DLD1 (cell line): Measurements from ENCODE around the gene GSE1.

Experiments used
- in situ Hi-C: cut with HindIII; loops from 2 replicates; pipeline ENCODE4 v1.10.0; 2017; ENCODE audit warnings: low sequenced_read_pairs

The GSE1 gene

GRCh38 chr16:85605051-85605911, 7.8 kb upstream of the GSE1 start:
- in situ Hi-C loops, result no loop called here

GRCh38 chr16:85605912-85606841, 6.9 kb upstream of the GSE1 start:
- in situ Hi-C loops, result no loop called here

- in situ Hi-C loops, result no loop called here
Measured at GRCh38 chr16:85606904-85607303, 6.2 kb upstream of the GSE1 start.

GRCh38 chr16:85607321-85607765, 5.8 kb upstream of the GSE1 start:
- in situ Hi-C loops, result no loop called here

GRCh38 chr16:85607796-85608514, 5.2 kb upstream of the GSE1 start:
- in situ Hi-C loops, result no loop called here

- in situ Hi-C loops, result no loop called here
Measured at GRCh38 chr16:85608515-85608885, 4.6 kb upstream of the GSE1 start.

DNA sequence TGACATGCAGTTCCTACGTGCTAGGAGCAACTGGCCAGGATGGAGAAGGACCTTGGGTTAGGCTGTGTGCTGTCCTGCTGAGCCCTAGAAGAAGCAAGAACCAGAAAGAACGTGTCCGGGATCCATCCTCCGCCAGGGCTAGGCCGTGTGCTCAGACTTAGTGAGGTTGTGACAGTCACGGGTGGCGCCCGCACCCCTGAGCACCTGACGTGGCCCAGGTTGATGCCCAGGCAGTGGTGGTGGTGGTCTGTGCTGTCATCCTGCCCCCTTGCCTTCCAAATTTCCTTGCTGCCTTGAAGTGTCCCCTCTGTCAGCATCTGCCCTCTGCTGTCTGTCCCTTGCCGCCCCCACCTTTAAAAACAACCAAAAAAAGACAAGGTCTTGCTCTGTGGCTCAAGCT, 4.2 kb upstream of the GSE1 start:
- in situ Hi-C loops, result no loop called here

- in situ Hi-C loops, result no loop called here
Measured at GRCh38 chr16:85609539-85609938, 3.6 kb upstream of the GSE1 start.

DNA sequence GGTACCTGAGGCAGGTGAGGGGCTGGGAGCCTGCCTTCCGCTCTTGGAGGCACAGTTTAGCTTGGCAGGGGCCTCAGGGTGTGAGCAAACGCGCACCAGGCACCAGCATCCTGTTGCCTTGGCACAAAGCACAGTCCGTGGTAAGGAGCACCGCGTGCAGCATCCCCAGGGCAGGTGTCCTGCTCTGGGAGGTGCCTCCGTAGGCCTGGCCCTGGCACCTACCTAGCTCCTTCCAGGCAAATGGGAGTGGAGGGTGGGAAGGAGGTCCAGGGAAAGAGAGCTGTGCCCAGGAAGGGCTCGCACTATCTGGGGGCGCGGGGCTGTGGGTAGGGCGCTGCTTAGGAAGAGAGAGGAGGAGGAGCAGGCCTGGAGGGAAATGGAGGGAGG, 3.1 kb upstream of the GSE1 start:
- in situ Hi-C loops, result no loop called here

GRCh38 chr16:85610446-85611193, 2.5 kb upstream of the GSE1 start:
- in situ Hi-C loops, result no loop called here

GRCh38 chr16:85611194-85611443, 2.0 kb upstream of the GSE1 start:
- in situ Hi-C loops, result no loop called here

DNA sequence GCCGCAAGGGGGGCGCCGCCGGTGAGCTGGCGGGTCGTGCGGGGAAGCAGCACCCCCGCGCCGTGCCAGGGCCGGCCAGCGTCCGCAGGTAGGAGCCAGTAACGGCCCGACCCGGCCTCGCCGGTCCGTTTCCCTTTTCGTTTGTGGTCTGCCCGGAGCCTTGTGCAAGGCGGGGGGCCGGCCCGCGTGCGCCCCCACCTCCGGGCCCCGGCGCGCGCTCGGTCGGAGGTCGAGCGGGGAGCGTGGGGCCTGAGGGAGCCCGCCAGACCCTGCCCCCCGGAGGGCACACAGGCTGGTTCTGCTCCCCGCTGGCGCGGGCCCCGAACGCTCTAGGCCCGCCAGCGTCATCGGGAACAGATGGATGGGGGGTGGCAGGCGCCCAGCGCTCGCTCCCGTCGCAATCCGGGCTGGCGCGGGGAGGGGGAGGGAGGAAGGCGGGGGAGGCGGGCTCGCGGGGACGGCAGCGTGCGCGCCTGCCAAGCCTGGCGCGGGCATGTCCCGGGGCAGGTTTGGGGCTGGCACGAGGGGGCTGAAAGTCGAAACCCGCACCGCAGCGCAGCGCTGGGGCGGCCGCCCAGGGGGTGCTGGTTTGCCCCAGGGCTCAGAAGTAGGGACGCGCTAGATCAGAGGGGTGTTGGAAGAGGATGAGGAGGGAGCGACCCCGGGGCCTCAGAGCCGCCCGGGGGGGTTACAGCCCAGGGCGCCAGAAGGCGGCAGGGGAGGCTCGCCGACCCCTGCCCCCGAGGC, 1.5 kb upstream of the GSE1 start:
- in situ Hi-C loops, result no loop called here

GRCh38 chr16:85612191-85612800, 826 bp upstream of the GSE1 start:
- in situ Hi-C loops, result no loop called here

- in situ Hi-C loops, result no loop called here
Measured at GRCh38 chr16:85613604-85614337, 649 bp downstream of the GSE1 start.

DNA sequence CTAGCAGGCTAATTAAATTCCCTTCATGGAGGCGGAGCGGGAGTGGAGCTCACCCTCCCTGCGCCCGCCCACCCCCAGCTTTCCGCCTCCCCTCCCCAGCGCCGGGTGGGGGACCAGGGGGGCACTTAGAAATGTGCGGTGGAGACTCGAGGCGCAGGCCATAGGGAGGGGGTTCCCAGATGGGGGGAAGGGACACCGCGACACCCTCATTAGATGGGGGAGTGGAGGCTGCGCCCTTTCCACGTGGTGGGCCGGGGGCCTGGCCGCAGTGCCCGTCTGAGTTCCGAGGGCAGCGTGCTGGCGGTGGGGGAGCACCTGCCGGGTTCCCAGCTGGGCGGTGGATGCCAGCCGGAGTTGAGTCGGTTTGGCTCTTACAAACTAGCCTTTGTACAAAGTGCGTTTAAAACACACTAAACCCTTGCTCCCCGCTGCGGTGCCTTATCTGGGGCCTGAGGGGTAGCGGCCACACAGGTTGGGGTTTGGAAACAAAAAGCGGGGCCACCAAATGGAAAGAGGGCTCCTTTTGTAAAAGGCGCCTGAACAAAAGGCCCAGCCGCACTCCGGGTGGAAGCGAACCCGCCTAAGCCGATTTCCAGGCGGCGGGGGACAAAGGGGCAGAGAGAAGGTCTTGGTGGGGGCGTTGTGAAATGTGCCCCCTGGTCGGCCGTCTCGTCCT, 1.4 kb downstream of the GSE1 start:
- in situ Hi-C loops, result no loop called here

DNA sequence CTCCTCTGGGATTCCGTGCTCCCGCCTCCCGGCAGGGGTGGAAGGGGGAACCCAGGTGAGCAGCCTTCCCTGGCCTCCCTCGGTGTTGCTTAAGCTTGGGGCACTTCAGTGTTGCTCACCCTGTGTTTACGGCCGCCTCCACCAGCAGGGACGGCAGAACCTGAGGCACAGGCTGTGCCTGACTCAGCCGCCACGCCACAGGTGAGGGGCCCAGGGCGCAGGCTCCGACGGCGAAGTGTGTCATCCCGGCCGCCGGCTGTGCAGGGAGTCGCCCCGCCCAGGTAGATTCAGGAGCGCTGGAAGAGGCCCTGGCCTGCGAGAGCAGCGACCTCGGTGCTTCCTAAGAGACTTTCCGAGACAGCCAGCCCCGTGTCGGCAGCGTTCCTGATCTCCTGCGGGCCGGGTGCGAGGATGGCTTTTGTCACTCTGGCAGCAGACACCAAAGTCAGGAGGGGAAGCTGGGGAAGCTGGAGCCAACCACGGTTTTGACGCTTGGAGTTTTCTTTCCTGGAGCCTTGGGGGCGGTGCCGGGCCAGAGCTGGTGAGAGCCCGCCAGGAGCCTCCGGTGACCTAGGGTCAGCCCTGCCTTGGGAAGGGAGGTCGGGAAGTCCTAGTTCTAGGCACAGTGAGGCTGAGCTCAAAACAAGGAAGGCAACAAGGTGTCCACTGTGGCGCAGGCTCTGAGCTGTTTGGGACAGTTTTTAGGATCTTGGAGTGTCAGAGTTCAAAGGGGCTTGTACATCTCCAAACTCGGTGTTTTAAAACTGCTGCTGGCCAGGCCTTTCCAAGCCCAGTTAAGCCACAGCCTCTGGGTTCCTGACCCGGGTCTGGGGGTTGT, 2.1 kb downstream of the GSE1 start:
- in situ Hi-C loops, result no loop called here

DNA sequence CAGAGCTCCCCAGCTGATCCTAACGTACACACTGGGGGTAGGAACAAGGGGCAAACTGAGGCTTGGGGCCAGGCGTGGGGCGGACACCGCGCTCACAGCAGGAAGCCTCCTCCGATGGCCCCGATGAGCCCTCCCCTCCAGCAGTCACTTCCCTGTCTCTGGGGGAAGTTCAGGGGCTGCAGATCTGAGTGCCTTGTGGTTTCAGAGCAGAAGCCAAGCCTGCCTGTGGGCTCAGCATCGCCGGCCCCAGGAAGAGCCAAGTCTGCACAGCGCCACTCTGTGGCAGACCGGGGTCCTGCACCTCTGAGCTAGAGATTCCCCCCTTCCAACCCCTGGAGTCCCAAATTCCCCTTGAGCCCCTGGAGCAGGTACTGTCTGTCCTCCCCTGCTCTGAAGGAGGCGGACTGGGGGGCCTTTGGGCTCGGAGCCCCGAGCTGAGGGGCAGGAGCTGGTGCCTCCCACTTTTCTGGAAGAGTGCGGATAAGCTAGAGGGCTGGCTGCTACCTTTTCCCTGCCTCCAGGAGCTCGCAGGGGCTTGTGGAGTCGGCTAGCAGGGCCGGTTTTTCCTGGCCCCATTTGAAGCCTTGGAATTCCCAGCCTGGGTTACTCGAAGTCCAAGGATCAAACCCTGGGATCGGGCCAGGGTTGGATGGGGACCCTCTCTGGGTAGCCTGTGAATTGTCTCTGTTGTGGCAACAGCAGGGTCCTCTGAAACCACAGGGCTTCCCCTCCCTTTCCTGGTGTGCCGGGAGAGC, 2.9 kb downstream of the GSE1 start:
- in situ Hi-C loops, result no loop called here
